OCI-LY3 (cell line): ENCODE measurements around the gene TUBE1.

ENCODE experiments used
- EZH2phosphoT487 ChIP-seq: fragments of 200-600 bp; shearing (Covaris generic); IDR thresholded peaks from 2 replicates; pipeline ENCODE4 v1.6.1; 2018; ENCODE audit warnings: antibody characterized with exemption, mixed run types, low read depth
- TF ChIP-seq, protein P1 (sequence below): fragments of 200-600, 300-600 bp; sonication (generic); IDR thresholded peaks from 2 replicates; pipeline ENCODE4 v1.5.1; 2014; ENCODE audit warnings: antibody characterized with exemption, low read length, low read depth

DNA sequence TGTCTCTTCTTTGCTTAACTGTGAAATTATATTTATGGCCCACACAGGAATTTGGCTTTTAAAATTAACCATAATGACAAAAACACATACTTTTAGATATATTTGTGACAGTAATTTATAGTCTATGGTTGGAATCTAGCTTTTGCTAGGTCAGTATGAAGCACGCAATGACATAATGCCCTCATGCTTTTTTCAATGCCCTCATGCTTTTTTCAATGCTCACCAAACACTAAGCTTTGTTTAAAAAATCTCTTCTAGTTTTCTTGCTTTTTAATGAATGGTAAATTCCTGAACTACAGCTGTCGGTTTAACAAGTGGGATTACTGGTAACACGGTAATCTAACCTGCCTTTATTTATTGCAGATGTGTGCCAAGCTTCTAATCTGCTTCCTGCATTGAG is 20.7 kb downstream of the TUBE1 start:
- TF ChIP-seq, protein P1, sequence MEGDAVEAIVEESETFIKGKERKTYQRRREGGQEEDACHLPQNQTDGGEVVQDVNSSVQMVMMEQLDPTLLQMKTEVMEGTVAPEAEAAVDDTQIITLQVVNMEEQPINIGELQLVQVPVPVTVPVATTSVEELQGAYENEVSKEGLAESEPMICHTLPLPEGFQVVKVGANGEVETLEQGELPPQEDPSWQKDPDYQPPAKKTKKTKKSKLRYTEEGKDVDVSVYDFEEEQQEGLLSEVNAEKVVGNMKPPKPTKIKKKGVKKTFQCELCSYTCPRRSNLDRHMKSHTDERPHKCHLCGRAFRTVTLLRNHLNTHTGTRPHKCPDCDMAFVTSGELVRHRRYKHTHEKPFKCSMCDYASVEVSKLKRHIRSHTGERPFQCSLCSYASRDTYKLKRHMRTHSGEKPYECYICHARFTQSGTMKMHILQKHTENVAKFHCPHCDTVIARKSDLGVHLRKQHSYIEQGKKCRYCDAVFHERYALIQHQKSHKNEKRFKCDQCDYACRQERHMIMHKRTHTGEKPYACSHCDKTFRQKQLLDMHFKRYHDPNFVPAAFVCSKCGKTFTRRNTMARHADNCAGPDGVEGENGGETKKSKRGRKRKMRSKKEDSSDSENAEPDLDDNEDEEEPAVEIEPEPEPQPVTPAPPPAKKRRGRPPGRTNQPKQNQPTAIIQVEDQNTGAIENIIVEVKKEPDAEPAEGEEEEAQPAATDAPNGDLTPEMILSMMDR: no peak
- TF ChIP-seq EZH2phosphoT487: no peak
